Colon (tissue), 2 donors: ENCODE measurements around the gene RHAG.

Experiments used
- FAIRE-seq: peaks from 2 replicates; lab custom pipeline; 2012; peaks lifted over from hg19 to GRCh38; lab: Jason Lieb, UNC
- donor health status: control.
- donor health status: control.

The RHAG gene

GRCh38 chr6:49564552-49564951 lies 72.1 kb downstream of the RHAG start:
- FAIRE-seq, result no peak

DNA sequence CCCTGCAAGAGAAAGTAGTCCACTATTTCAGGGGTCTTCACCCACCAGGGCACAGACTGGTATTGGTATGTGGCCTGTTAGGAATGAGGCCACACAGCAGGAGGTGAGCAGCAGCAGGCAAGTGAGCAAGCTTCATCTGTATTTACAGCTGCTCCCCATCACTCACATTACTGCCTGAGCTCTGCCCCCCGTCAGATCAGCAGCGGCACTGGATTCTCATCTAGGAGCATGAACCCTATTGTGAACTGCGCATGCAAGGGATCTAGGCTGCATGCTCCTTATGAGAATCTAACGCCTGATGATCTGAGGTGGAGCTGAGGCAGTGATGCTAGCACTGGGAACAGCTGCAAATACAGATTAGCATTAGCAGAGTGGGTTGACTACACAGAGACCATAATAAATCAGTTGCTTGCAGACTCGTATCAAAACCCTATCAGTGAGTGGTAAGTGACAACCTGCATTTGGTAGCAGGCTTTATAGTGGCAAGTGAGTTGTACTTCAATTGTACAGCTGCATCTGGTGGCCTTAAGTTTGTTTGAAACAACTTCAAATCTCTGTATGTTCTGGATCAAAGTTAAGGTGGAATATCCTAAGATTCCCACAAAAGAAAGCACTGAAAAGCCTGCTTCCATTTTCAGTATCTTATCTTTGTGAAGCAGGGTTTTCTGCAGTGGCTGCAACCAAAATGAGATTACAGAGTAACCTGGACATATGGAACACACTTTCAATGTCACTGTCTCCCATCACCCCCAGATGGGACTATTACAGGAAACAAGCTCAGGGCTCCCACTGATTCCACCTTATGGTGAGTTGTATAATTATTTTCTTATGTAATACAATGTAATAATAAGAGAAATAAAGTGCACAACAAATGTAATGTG lies 73.4 kb downstream of the RHAG start:
- FAIRE-seq, result no peak

GRCh38 chr6:49558238-49558637 lies 78.4 kb downstream of the RHAG start:
- FAIRE-seq, result no peak

DNA sequence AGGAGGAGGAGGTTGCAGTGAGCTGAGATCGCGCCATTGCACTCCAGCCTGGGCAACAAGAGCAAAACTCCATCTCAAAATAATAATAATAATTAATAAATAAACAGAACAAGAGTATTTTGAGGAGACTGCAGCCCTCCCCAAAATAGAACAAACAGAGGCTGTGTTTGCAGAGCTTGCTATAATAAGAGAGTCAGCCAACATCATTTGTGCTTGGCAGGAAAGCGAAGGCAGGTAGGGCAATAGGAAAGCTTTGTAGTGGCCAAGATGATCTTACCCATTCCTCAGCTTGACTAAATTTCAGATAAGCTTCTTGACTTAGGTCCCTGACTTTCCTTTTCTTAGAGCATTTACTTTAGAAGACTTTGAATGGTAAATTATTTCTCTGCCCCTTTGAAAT lies 79.5 kb downstream of the RHAG start:
- FAIRE-seq, result no peak

DNA sequence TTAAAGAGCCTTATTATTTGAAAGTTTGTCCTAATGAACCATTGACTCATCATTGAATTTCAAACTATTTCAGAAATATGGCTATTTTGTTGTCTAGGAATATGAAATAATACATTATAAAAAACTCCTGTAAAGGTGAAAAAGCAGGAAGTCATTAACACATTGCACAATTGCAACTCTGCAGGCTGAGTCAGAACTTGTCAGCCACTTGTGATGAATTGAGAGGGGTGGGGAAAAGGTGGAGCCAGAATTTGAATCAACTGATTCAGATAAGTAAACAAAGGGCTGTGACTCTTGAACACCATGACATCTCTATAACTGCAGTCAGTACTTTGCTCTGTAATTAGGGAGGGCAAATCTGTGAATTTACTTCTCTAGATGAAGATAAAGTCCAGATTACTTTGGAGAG lies 80.2 kb downstream of the RHAG start:
- no peak for FAIRE-seq

GRCh38 chr6:49555951-49556350 lies 80.7 kb downstream of the RHAG start:
- FAIRE-seq, result no peak
